ENCODE results near the gene TUBB4A. TPM values are rescaled to one million over a fixed set of nuclear protein-coding genes. Genes with fewer than 3 reads are reported as not detected.
A peak's percentile ranks its signal among the peaks of the same experiment; 100 is the strongest.

Gene TUBB4A
- total and polyA plus RNA-seq, 2 donors (not counting 1 experiment from before 2014, with no cell fraction given) = not detected

DNA sequence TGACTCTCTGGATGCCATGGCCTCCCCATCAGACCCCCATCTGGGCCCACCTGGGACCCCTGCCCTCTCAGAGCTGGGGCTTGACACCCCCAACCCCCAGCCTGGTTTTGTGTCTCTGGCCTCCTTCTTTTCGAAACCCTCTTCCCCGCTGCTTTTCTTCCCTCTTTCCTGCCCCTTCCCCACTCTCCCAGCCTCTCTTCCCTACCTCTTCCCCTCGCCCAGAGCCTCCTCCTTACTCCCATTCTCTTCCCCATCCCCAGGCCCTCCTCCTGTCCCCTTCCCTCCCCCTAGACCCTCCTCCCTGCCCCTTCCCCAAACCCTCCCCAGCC is 30.9 kb upstream of the TUBB4A start:
- Histone ChIP-seq H4K20me1 (ENCODE audit: control insufficient read depth, extremely low read depth, insufficient read depth, low read length) (no peaks in the 10 kb centered on the region), H3K9ac (ENCODE audit: insufficient read depth, low read length) (no peak overlapping the region), H3K27ac (ENCODE audit: insufficient read depth, low read length) (no peak overlapping the region), H3K79me2 (ENCODE audit: control insufficient read depth, insufficient read depth, low read length) (no peaks in the 10 kb centered on the region), H2AFZ (ENCODE audit: low read length) (no peak overlapping the region), H3K4me1 (ENCODE audit: control insufficient read depth, extremely low read depth, insufficient read depth, low read length) (peaks cover 5% of the 10 kb centered on the region), H3K4me3 (replicated peaks in 1 of 4; ENCODE audit: control extremely low read depth in 1 of 4, insufficient read depth in 1 of 4, low read depth in 3 of 4, low read length in 4 of 4) (no peak overlapping the region), H3K4me2 (ENCODE audit: extremely low read depth, insufficient read depth, low read length) (no peak overlapping the region), H3K27me3 (ENCODE audit: control insufficient read depth, insufficient read depth, low read length) (peaks cover 8% of the 10 kb centered on the region), H3K36me3 (ENCODE audit: control insufficient read depth, insufficient read depth, low read length) (no peaks in the 10 kb centered on the region), H3K9me3 (ENCODE audit: control insufficient read depth, insufficient read depth, low read depth, low read length) (no peaks in the 10 kb centered on the region)
- no peak for DNase-seq (ENCODE audit: low read depth in 2 of 2)
- TF ChIP-seq, protein P1, sequence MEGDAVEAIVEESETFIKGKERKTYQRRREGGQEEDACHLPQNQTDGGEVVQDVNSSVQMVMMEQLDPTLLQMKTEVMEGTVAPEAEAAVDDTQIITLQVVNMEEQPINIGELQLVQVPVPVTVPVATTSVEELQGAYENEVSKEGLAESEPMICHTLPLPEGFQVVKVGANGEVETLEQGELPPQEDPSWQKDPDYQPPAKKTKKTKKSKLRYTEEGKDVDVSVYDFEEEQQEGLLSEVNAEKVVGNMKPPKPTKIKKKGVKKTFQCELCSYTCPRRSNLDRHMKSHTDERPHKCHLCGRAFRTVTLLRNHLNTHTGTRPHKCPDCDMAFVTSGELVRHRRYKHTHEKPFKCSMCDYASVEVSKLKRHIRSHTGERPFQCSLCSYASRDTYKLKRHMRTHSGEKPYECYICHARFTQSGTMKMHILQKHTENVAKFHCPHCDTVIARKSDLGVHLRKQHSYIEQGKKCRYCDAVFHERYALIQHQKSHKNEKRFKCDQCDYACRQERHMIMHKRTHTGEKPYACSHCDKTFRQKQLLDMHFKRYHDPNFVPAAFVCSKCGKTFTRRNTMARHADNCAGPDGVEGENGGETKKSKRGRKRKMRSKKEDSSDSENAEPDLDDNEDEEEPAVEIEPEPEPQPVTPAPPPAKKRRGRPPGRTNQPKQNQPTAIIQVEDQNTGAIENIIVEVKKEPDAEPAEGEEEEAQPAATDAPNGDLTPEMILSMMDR (conservative IDR thresholded peaks at IDR 0.05 in 1 of 2, IDR thresholded peaks at IDR 0.05 in 1 of 2; ENCODE audit: low read depth in 1 of 2, low read length in 2 of 2) = no peak
- TF ChIP-seq EZH2 (IDR thresholded peaks at IDR 0.05; ENCODE audit: low read length, missing control alignments) = no peak

DNA sequence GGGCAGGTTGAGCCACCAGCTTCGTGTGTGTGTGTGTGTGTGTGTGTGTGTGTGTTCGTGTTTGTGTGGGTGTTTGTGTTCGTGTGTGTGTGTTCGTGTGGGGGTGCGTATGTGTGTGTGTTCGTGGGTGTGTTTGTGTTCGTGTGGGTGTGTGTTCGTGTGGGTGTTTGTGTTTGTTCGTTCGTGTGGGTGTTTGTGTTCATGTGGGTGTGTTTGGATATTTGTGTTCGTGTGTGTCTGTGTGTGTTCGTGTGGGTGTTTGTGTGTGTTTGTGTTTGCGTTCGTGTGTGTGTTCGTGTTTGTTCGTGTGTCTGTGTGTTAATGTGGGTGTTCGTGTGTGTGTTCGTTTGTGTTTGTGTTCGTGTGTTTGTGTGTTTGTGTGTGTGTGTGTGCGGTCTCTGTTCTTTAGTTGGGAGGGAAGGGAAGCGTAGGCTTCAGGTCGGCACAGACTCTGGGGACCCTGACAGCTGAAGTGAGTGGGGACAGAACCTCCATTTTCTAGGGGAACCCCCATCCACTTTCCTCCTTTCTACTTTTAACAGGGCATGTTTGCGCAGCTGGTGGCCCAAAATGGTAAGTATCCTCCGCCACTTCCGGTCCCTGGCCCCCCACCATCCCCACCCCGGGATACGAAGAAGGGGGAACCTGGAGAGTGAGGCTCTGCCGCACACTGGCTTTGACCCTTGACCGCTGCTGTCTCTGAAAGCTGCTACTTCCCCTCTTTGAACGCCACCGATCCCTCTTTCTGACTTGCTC is 30.3 kb upstream of the TUBB4A start:
- Histone ChIP-seq H3K4me2 (ENCODE audit: extremely low read depth, insufficient read depth, low read length) (no peak overlapping the region), H2AFZ (ENCODE audit: low read length) (no peak overlapping the region), H3K4me3 (replicated peaks in 1 of 4; ENCODE audit: control extremely low read depth in 1 of 4, insufficient read depth in 1 of 4, low read depth in 3 of 4, low read length in 4 of 4) (peak overlapping the region in 1 of 4 experiments; percentile 7), H3K79me2 (ENCODE audit: control insufficient read depth, insufficient read depth, low read length) (no peaks in the 10 kb centered on the region), H4K20me1 (ENCODE audit: control insufficient read depth, extremely low read depth, insufficient read depth, low read length) (no peaks in the 10 kb centered on the region), H3K9me3 (ENCODE audit: control insufficient read depth, insufficient read depth, low read depth, low read length) (no peaks in the 10 kb centered on the region), H3K27ac (ENCODE audit: insufficient read depth, low read length) (no peak overlapping the region), H3K9ac (ENCODE audit: insufficient read depth, low read length) (no peak overlapping the region), H3K27me3 (ENCODE audit: control insufficient read depth, insufficient read depth, low read length) (peaks cover 8% of the 10 kb centered on the region), H3K36me3 (ENCODE audit: control insufficient read depth, insufficient read depth, low read length) (no peaks in the 10 kb centered on the region), H3K4me1 (ENCODE audit: control insufficient read depth, extremely low read depth, insufficient read depth, low read length) (peaks cover 5% of the 10 kb centered on the region)
- DNase-seq (ENCODE audit: low read depth in 2 of 2) = no peak
- TF ChIP-seq, protein P1 (conservative IDR thresholded peaks at IDR 0.05 in 1 of 2, IDR thresholded peaks at IDR 0.05 in 1 of 2; ENCODE audit: low read depth in 1 of 2, low read length in 2 of 2) = no peak
- TF ChIP-seq EZH2 (IDR thresholded peaks at IDR 0.05; ENCODE audit: low read length, missing control alignments) = no peak

DNA sequence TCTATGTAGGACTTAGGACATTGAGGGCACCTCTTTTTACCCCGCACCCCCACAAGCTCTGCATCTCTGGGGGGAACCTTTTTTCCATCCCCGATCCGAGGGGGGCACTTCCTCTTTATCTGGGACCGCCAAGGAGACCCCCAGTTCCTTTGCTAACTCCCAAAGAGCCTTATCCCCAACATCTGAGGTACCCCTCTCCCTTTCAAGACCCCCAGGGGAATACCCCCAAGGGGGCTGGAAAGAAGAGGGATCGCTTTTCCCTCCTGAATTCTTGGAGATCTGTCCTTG is 29.8 kb upstream of the TUBB4A start:
- Histone ChIP-seq H3K4me2 (ENCODE audit: extremely low read depth, insufficient read depth, low read length) (no peak overlapping the region), H3K27ac (ENCODE audit: insufficient read depth, low read length) (no peak overlapping the region), H3K36me3 (ENCODE audit: control insufficient read depth, insufficient read depth, low read length) (no peaks in the 10 kb centered on the region), H4K20me1 (ENCODE audit: control insufficient read depth, extremely low read depth, insufficient read depth, low read length) (no peaks in the 10 kb centered on the region), H3K9ac (ENCODE audit: insufficient read depth, low read length) (no peak overlapping the region), H3K4me1 (ENCODE audit: control insufficient read depth, extremely low read depth, insufficient read depth, low read length) (peaks cover 5% of the 10 kb centered on the region), H2AFZ (ENCODE audit: low read length) (no peak overlapping the region), H3K9me3 (ENCODE audit: control insufficient read depth, insufficient read depth, low read depth, low read length) (no peaks in the 10 kb centered on the region), H3K79me2 (ENCODE audit: control insufficient read depth, insufficient read depth, low read length) (no peaks in the 10 kb centered on the region), H3K27me3 (ENCODE audit: control insufficient read depth, insufficient read depth, low read length) (peaks cover 8% of the 10 kb centered on the region), H3K4me3 (replicated peaks in 1 of 4; ENCODE audit: control extremely low read depth in 1 of 4, insufficient read depth in 1 of 4, low read depth in 3 of 4, low read length in 4 of 4) (peak overlapping the region in 1 of 4 experiments; percentile 7)
- DNase-seq (ENCODE audit: low read depth in 2 of 2) = no peak
- TF ChIP-seq EZH2 (IDR thresholded peaks at IDR 0.05; ENCODE audit: low read length, missing control alignments) = no peak
- TF ChIP-seq, protein P1 (conservative IDR thresholded peaks at IDR 0.05 in 1 of 2, IDR thresholded peaks at IDR 0.05 in 1 of 2; ENCODE audit: low read depth in 1 of 2, low read length in 2 of 2) = no peak

All from fibroblast of lung (primary cell).